Measurements from ENCODE around the gene KSR2.
A peak's percentile ranks its signal among the peaks of the same experiment; 100 is the strongest.

The KSR2 gene

DNA sequence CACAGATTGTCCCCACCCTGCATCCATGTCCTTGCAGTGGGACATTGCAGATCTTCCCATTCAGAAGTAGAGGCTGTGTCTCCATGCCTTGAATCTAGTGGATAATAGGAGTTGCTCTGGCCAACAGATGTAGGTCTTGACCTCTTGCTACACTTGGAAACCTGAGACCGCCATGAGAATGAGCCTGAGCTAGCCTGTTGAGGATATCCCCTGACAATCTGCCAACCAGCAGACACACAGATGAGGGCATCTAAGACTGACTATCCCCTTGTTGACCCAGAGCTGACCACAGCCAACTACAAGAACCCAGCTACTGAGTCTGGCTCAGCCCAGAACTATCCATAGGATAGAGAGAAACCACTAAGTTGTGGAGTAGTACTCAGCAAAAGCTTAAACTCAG lies 446.2 kb downstream of the KSR2 start:
- no peak overlapping the region for H3K27ac ChIP-seq
- ChIA-PET CTCF (interaction anchor here (0.7 to 1.6 kb wide), 2 partner anchors 22 to 156 kb away, joined by 3 read pairs; no protein-coding TSS in a partner anchor), POLR2A (ENCODE audit: low non-redundant PET) (no interaction called here)
- TF ChIP-seq, protein P1, sequence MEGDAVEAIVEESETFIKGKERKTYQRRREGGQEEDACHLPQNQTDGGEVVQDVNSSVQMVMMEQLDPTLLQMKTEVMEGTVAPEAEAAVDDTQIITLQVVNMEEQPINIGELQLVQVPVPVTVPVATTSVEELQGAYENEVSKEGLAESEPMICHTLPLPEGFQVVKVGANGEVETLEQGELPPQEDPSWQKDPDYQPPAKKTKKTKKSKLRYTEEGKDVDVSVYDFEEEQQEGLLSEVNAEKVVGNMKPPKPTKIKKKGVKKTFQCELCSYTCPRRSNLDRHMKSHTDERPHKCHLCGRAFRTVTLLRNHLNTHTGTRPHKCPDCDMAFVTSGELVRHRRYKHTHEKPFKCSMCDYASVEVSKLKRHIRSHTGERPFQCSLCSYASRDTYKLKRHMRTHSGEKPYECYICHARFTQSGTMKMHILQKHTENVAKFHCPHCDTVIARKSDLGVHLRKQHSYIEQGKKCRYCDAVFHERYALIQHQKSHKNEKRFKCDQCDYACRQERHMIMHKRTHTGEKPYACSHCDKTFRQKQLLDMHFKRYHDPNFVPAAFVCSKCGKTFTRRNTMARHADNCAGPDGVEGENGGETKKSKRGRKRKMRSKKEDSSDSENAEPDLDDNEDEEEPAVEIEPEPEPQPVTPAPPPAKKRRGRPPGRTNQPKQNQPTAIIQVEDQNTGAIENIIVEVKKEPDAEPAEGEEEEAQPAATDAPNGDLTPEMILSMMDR (conservative IDR thresholded peaks at IDR 0.05; ENCODE audit: low read depth): no peak
- no peak for DNase-seq (ENCODE audit: low spot score)

DNA sequence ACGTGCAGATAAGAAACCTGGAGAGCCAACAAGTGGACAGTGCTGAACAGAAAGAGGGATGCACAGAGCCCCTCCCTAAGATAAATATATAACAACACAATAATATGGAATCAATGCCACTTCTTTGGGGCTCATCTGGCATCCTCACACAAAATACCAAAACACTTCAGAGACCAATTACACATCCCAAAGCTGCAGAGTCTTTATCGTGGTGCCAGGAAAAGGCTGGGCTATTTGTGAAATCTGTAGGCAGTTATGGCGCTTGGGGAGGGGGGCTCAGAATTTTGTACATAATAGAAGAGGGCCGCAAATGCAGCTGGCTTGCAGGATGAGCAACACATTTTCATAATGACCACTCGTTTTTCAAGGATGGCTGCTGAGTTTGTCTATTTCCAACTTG lies 446.9 kb downstream of the KSR2 start:
- no peak for DNase-seq (ENCODE audit: low spot score)
- ChIA-PET CTCF (interaction anchor here (0.7 to 1.6 kb wide), 2 partner anchors 23 to 155 kb away, joined by 3 read pairs; no protein-coding TSS in a partner anchor), POLR2A (ENCODE audit: low non-redundant PET) (no interaction called here)
- TF ChIP-seq, protein P1 (conservative IDR thresholded peaks at IDR 0.05; ENCODE audit: low read depth): no peak
- H3K27ac ChIP-seq: no peak overlapping the region

DNA sequence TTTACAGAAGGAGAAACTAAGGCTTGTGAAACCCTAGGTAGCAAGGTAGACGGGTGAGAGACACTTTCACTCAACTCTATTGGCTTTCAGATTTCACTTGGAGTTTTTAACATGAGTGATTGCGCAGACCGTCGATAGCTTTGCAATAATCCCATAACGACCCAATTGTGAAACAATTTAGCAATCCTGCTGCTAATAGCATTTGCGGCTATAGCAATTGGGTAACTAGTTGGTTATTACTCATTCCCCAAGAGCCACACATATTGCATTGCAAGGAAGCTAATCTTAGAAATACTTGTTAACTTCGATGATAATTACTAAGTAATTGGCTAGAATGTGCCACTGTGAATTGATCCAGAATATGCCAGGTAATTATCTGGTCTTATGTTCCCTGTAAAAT lies 447.4 kb downstream of the KSR2 start:
- ChIA-PET CTCF (no interaction called here), POLR2A (ENCODE audit: low non-redundant PET) (no interaction called here)
- peak; percentile 7 for DNase-seq (ENCODE audit: low spot score)
- H3K27ac ChIP-seq: no peak overlapping the region
- TF ChIP-seq, protein P1 (conservative IDR thresholded peaks at IDR 0.05; ENCODE audit: low read depth): no peak

DNA sequence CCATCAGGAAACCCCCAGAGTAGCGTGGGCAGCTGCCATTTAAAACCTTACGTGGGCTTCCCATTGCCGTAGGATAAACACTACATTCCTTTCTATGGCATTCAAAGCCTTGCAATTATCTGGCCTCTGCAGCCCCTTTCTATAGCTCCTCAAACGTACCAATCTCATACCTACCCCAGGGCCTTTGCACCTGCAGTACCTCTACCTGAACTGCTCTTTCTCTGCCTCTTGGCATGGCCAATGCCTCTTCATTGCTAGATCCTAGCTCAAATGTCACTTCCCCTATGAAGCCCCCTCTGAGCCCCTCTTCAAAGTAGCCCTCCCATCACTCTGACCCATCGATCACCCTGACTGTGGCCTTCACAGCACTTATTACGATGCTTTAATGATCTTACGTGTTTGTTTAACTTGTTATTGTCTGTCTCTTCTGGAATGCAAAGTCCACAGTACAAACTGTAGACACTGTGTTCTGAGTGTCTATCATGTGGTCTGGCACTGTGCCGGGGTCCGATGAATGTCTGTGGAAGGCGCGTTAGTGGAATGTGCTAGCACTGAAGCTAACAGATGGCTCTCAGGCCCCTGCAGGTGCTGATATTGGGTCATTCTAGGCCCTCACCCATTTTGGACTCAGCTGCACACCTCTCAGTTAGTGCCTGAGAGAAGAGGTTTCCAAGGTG lies 450.1 kb downstream of the KSR2 start:
- TF ChIP-seq, protein P1 (conservative IDR thresholded peaks at IDR 0.05; ENCODE audit: low read depth): no peak
- ChIA-PET POLR2A (ENCODE audit: low non-redundant PET) (no interaction called here), CTCF (no interaction called here)
- no peak for DNase-seq (ENCODE audit: low spot score)
- no peak overlapping the region for H3K27ac ChIP-seq

DNA sequence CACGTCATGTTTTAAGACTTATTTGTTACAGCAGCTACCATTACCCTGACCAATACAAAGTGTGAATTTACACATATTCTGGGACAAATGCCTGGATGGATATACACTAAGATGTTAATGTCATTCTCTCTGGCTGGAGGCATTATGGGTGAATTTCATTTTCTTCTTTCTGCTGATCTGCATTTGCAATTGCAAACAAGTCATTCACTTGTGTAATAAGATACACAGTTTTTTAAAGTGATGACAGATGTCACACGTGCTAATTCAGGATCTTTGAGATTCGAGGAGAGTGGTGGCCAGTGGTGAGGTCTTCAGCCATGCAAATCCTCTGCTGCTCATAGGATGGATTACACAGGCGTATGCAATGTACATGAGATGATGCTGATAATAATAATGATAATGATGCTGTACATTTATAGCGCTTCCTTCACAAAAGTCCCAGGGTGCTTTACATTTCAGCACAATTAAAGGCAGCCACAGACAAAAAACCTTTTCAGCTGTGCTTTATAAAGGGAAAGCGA lies 451.5 kb downstream of the KSR2 start:
- H3K27ac ChIP-seq: no peak overlapping the region
- TF ChIP-seq, protein P1 (conservative IDR thresholded peaks at IDR 0.05; ENCODE audit: low read depth): no peak
- DNase-seq (ENCODE audit: low spot score): no peak
- POLR2A ChIA-PET (ENCODE audit: low non-redundant PET): no interaction called here
- CTCF ChIA-PET: no interaction called here

DNA sequence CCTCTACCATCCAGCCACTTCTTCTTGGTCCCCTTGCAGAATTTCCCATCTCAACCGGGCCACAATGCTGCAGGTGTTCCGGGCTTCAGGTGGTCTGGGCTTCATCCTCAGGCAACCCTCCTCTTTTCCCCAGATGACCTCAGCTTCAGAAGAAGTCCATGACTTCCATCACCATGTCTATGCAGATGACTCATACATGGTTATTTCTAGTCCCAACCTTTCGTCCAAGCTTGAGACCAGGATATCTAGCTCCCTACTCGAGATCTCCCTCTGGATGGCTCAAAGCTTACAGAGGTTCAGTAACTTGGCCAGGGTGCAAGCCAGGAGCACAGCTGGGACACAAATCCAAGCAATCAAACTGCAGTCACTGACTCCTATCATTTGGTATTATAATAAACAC lies 452.8 kb downstream of the KSR2 start:
- ChIA-PET CTCF (interaction anchor here (0.6 kb wide), 1 partner anchor 860 kb away, joined by 3 read pairs; no protein-coding TSS in a partner anchor), POLR2A (ENCODE audit: low non-redundant PET) (no interaction called here)
- H3K27ac ChIP-seq: no peak overlapping the region
- no peak for DNase-seq (ENCODE audit: low spot score)
- TF ChIP-seq, protein P1 (conservative IDR thresholded peaks at IDR 0.05; ENCODE audit: low read depth): no peak

All from RWPE1 (cell line).